Measurements from ENCODE around the gene PIK3R1.

The PIK3R1 gene

GRCh38 chr5:68299105-68299504 is 83.5 kb downstream of the PIK3R1 start:
- TF ChIP-seq, protein P1, sequence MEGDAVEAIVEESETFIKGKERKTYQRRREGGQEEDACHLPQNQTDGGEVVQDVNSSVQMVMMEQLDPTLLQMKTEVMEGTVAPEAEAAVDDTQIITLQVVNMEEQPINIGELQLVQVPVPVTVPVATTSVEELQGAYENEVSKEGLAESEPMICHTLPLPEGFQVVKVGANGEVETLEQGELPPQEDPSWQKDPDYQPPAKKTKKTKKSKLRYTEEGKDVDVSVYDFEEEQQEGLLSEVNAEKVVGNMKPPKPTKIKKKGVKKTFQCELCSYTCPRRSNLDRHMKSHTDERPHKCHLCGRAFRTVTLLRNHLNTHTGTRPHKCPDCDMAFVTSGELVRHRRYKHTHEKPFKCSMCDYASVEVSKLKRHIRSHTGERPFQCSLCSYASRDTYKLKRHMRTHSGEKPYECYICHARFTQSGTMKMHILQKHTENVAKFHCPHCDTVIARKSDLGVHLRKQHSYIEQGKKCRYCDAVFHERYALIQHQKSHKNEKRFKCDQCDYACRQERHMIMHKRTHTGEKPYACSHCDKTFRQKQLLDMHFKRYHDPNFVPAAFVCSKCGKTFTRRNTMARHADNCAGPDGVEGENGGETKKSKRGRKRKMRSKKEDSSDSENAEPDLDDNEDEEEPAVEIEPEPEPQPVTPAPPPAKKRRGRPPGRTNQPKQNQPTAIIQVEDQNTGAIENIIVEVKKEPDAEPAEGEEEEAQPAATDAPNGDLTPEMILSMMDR (IDR thresholded peaks at IDR 0.05; ENCODE audit: low read depth, low read length, missing control alignments) = no peak
- no peak overlapping the region for H3K4me3 ChIP-seq (replicated peaks; ENCODE audit: low read depth, low read length)

GRCh38 chr5:68299575-68299974 is 84.0 kb downstream of the PIK3R1 start:
- no peak for DNase-seq (ENCODE audit: extremely low read depth, low read depth)
- TF ChIP-seq, protein P1 (IDR thresholded peaks at IDR 0.05; ENCODE audit: low read depth, low read length, missing control alignments) = no peak
- no peak overlapping the region for H3K4me3 ChIP-seq (replicated peaks; ENCODE audit: low read depth, low read length)

More at GRCh38 chr5:68299105-68299504, 83.5 kb downstream of the PIK3R1 start:
- no peak for DNase-seq (ENCODE audit: extremely low read depth, low read depth)

GRCh38 chr5:68303038-68303738 is 87.6 kb downstream of the PIK3R1 start:
- TF ChIP-seq, protein P1 (IDR thresholded peaks at IDR 0.05; ENCODE audit: low read depth, low read length, missing control alignments) = no peak
- H3K4me3 ChIP-seq (replicated peaks; ENCODE audit: low read depth, low read length) = no peak overlapping the region
- DNase-seq (ENCODE audit: extremely low read depth, low read depth) = peak; percentile 39

GRCh38 chr5:68303754-68304420 is 88.3 kb downstream of the PIK3R1 start:
- TF ChIP-seq, protein P1 (IDR thresholded peaks at IDR 0.05; ENCODE audit: low read depth, low read length, missing control alignments) = no peak
- no peak overlapping the region for H3K4me3 ChIP-seq (replicated peaks; ENCODE audit: low read depth, low read length)
- no peak for DNase-seq (ENCODE audit: extremely low read depth, low read depth)

- TF ChIP-seq, protein P1 (IDR thresholded peaks at IDR 0.05; ENCODE audit: low read depth, low read length, missing control alignments) = no peak
- H3K4me3 ChIP-seq (replicated peaks; ENCODE audit: low read depth, low read length) = no peak overlapping the region
- no peak for DNase-seq (ENCODE audit: extremely low read depth, low read depth)
Measured at GRCh38 chr5:68304421-68305052, 89.0 kb downstream of the PIK3R1 start.

- no peak for DNase-seq (ENCODE audit: extremely low read depth, low read depth)
- no peak overlapping the region for H3K4me3 ChIP-seq (replicated peaks; ENCODE audit: low read depth, low read length)
- TF ChIP-seq, protein P1 (IDR thresholded peaks at IDR 0.05; ENCODE audit: low read depth, low read length, missing control alignments) = no peak
Measured at GRCh38 chr5:68305223-68305870, 89.8 kb downstream of the PIK3R1 start.
